Endothelial cell (in vitro differentiated cells): ENCODE measurements around the gene ENAM. TPM values are rescaled to one million over a fixed set of nuclear protein-coding genes. Genes with fewer than 3 reads are reported as not detected.

Experiments used
- DNase-seq: peaks from one replicate; pipeline ENCODE4 v3.0.0; 2021; ENCODE audit warnings: low spot score
- H3K27ac Mint-ChIP-seq: one replicate; pipeline ENCODE4 v1.8.0; 2021; ENCODE audit warnings: mixed read lengths, inconsistent platforms; ENCODE audit not compliant: unreplicated experiment
- H3K27me3 Mint-ChIP-seq: one replicate; pipeline ENCODE4 v1.8.0; 2021; ENCODE audit warnings: mild to moderate bottlenecking, moderate library complexity, mixed read lengths, inconsistent platforms; ENCODE audit not compliant: unreplicated experiment
- H3K36me3 Mint-ChIP-seq: one replicate; pipeline ENCODE4 v1.8.0; 2021; ENCODE audit warnings: mild to moderate bottlenecking, low read depth, mixed read lengths, inconsistent platforms; ENCODE audit not compliant: unreplicated experiment
- H3K4me1 Mint-ChIP-seq: one replicate; pipeline ENCODE4 v1.8.0; 2021; ENCODE audit warnings: mild to moderate bottlenecking, mixed read lengths, inconsistent platforms; ENCODE audit not compliant: unreplicated experiment
- H3K4me3 Mint-ChIP-seq: one replicate; pipeline ENCODE4 v1.8.0; 2021; ENCODE audit warnings: mild to moderate bottlenecking, mixed read lengths, inconsistent platforms; ENCODE audit not compliant: unreplicated experiment
- H3K9me3 Mint-ChIP-seq: one replicate; pipeline ENCODE4 v1.8.0; 2021; ENCODE audit warnings: mixed read lengths, inconsistent platforms; ENCODE audit not compliant: unreplicated experiment
- CTCF ChIP-seq: fragments of 200-600 bp; sonication (generic); IDR thresholded peaks from one replicate; pipeline ENCODE4 v1.5.0; 2021; ENCODE audit warnings: antibody characterized with exemption; ENCODE audit not compliant: unreplicated experiment
- total RNA-seq: library from RNA; stranded (reverse); fragmentation: NEBNext Ultra II Directional; extraction: Animal tissue kit (Norgen Biotek cat#: 25700); gene quantifications from one replicate; pipeline ENCODE4 v1.2.1, GENCODE V29; 2021; ENCODE audit not compliant: unreplicated experiment

The ENAM gene
- total RNA-seq, 1 donor from 2014 or later, result 0.18 TPM

GRCh38 chr4:70603856-70604255 lies 24.7 kb upstream of the ENAM start:
- Mint-ChIP-seq H3K4me3 (no peak overlapping the region), H3K27ac (no peak overlapping the region), H3K9me3 (peaks cover 5% of the 10 kb centered on the region), H3K27me3 (no peaks in the 10 kb centered on the region), H3K36me3 (no peaks in the 10 kb centered on the region), H3K4me1 (peaks cover 6% of the 10 kb centered on the region)
- DNase-seq, result no peak
- TF ChIP-seq CTCF, result no peak

GRCh38 chr4:70606459-70606858 lies 22.1 kb upstream of the ENAM start:
- peaks cover 3% of the 10 kb centered on the region for H3K4me1 Mint-ChIP-seq
- H3K9me3 Mint-ChIP-seq, result peaks cover 5% of the 10 kb centered on the region
- H3K27ac Mint-ChIP-seq, result no peak overlapping the region
- no peak for DNase-seq
- H3K36me3 Mint-ChIP-seq, result no peaks in the 10 kb centered on the region
- no peak for TF ChIP-seq CTCF
- no peak overlapping the region for H3K4me3 Mint-ChIP-seq
- H3K27me3 Mint-ChIP-seq, result no peaks in the 10 kb centered on the region

GRCh38 chr4:70607334-70607853 lies 21.1 kb upstream of the ENAM start:
- DNase-seq, result no peak
- no peak overlapping the region for H3K4me3 Mint-ChIP-seq
- no peak overlapping the region for H3K27ac Mint-ChIP-seq
- no peaks in the 10 kb centered on the region for H3K4me1 Mint-ChIP-seq
- H3K36me3 Mint-ChIP-seq, result no peaks in the 10 kb centered on the region
- no peak for TF ChIP-seq CTCF
- H3K27me3 Mint-ChIP-seq, result no peaks in the 10 kb centered on the region
- peaks cover 5% of the 10 kb centered on the region for H3K9me3 Mint-ChIP-seq

GRCh38 chr4:70608324-70608723 lies 20.2 kb upstream of the ENAM start:
- H3K36me3 Mint-ChIP-seq, result no peaks in the 10 kb centered on the region
- H3K27ac Mint-ChIP-seq, result no peak overlapping the region
- no peak for TF ChIP-seq CTCF
- H3K4me1 Mint-ChIP-seq, result no peaks in the 10 kb centered on the region
- no peaks in the 10 kb centered on the region for H3K27me3 Mint-ChIP-seq
- H3K4me3 Mint-ChIP-seq, result no peak overlapping the region
- H3K9me3 Mint-ChIP-seq, result peaks cover 5% of the 10 kb centered on the region
- no peak for DNase-seq

GRCh38 chr4:70613306-70614183 lies 15.0 kb upstream of the ENAM start:
- DNase-seq, result no peak
- H3K27ac Mint-ChIP-seq, result no peak overlapping the region
- H3K9me3 Mint-ChIP-seq, result no peaks in the 10 kb centered on the region
- no peaks in the 10 kb centered on the region for H3K4me1 Mint-ChIP-seq
- H3K36me3 Mint-ChIP-seq, result no peaks in the 10 kb centered on the region
- TF ChIP-seq CTCF, result no peak
- peaks cover 1% of the 10 kb centered on the region for H3K27me3 Mint-ChIP-seq
- H3K4me3 Mint-ChIP-seq, result no peak overlapping the region
